PC-9 (cell line): ENCODE measurements around the gene SPDYC. TPM values are rescaled to one million over a fixed set of nuclear protein-coding genes. Genes with fewer than 3 reads are reported as not detected.

ENCODE experiments used
- BruUV-seq: library from RNA; stranded (reverse); fragments of 400-500 nt; replicated peaks from 2 replicates; lab custom pipeline; 2021; lab: Mats Ljungman, UMichigan
- CTCF ChIA-PET: fragments of 300-600 bp; sonication (Branson Sonifier 250); formaldehyde crosslinking; loops from one replicate; lab custom pipeline; 2022; ENCODE audit warnings: antibody characterized with exemption; lab: Charles Lee
- POLR2A ChIA-PET: fragments of 300-600 bp; sonication (Branson Sonifier 250); formaldehyde crosslinking; loops from one replicate; lab custom pipeline; 2022; ENCODE audit warnings: antibody characterized with exemption; ENCODE audit not compliant: unreplicated experiment; lab: Charles Lee
- DNase-seq, 2 experiments: peaks; one replicate each; pipeline versions ENCODE4 v3.0.0 to v3.0.0-alpha.2; 2015 to 2022; ENCODE audit warnings: mixed read lengths in 1 of 2
- H2AFZ ChIP-seq: fragments of 200-600 bp; sonication (generic); 2 replicates; pipeline ENCODE4 v1.8.1; 2017; ENCODE audit warnings: antibody characterized with exemption
- H3F3A ChIP-seq: fragments of 200-600 bp; sonication (generic); 2 replicates; pipeline ENCODE4 v1.8.1; 2017; ENCODE audit warnings: antibody characterized with exemption, mild to moderate bottlenecking, low read depth; ENCODE audit not compliant: insufficient read depth
- H3K27ac ChIP-seq: fragments of 200-600 bp; sonication (generic); 2 replicates; pipeline ENCODE4 v1.6.1; 2016; ENCODE audit warnings: mixed run types
- H3K27me3 ChIP-seq: fragments of 200-600 bp; sonication (generic); 2 replicates; pipeline ENCODE4 v1.6.1; 2016; ENCODE audit warnings: low read depth, mixed run types; ENCODE audit not compliant: insufficient read depth
- H3K36me3 ChIP-seq: fragments of 200-600 bp; sonication (generic); 2 replicates; pipeline ENCODE4 v1.6.1; 2016; ENCODE audit warnings: low read depth, mixed run types
- H3K4me1 ChIP-seq: fragments of 200-600 bp; sonication (generic); replicated peaks from 2 replicates; pipeline ENCODE4 v1.6.1; 2016; ENCODE audit warnings: mixed run types; ENCODE audit not compliant: insufficient read depth
- H3K4me2 ChIP-seq: fragments of 200-600 bp; sonication (generic); 2 replicates; pipeline ENCODE4 v1.6.1; 2017; ENCODE audit warnings: mixed run types
- H3K4me3 ChIP-seq: fragments of 200-600 bp; sonication (generic); 2 replicates; pipeline ENCODE4 v1.6.1; 2016; ENCODE audit warnings: mixed run types
- H3K79me2 ChIP-seq: fragments of 200-600 bp; sonication (generic); 2 replicates; pipeline ENCODE4 v1.6.1; 2017; ENCODE audit warnings: low read depth, mixed run types
- H3K9me2 ChIP-seq: fragments of 200-600 bp; sonication (generic); 2 replicates; pipeline ENCODE4 v1.8.1; 2017; ENCODE audit warnings: mild to moderate bottlenecking; ENCODE audit not compliant: insufficient read depth
- H3K9me3 ChIP-seq: fragments of 200-600 bp; sonication (generic); 2 replicates; pipeline ENCODE4 v1.8.1; 2016; ENCODE audit warnings: low read depth; ENCODE audit not compliant: insufficient read depth
- H4K20me1 ChIP-seq: fragments of 200-600 bp; sonication (generic); 2 replicates; pipeline ENCODE4 v1.8.1; 2017; ENCODE audit not compliant: insufficient read depth
- EZH2 ChIP-seq: fragments of 200-600 bp; sonication (generic); IDR thresholded peaks from 2 replicates; pipeline ENCODE4 v1.8.0; 2017; ENCODE audit warnings: antibody characterized with exemption, low read depth
- intact Hi-C: fragments of 100-400 bp; cut with micrococcal nuclease; formaldehyde crosslinking; loops from one replicate; pipeline ENCODE4 v1.10.0; 2022; ENCODE audit not compliant: unreplicated experiment
- total RNA-seq: library from RNA; stranded (reverse); gene quantifications from 2 replicates; pipeline ENCODE4 v1.2.3, GENCODE V29; 2021
- TF ChIP-seq, protein P1 (sequence below): fragments of 200-600 bp; sonication (generic); conservative IDR thresholded peaks from 2 replicates; pipeline ENCODE4 v1.6.1; 2017; ENCODE audit warnings: mixed run types, antibody characterized with exemption, mild to moderate bottlenecking, moderate library complexity

SPDYC gene
- total RNA-seq, 1 experiment from 2014 or later: not detected

GRCh38 chr11:65187146-65187675 lies 17.2 kb downstream of the SPDYC start:
- Histone ChIP-seq H3K4me1 (peaks cover 24% of the 10 kb centered on the region), H3K36me3 (peaks cover 59% of the 10 kb centered on the region), H3F3A (peaks cover 44% of the 10 kb centered on the region), H3K79me2 (peaks cover 58% of the 10 kb centered on the region), H3K27me3 (no peaks in the 10 kb centered on the region), H3K4me3 (no peak overlapping the region), H3K27ac (no peak overlapping the region), H3K4me2 (no peak overlapping the region), H2AFZ (no peak overlapping the region), H3K9me2 (no peaks in the 10 kb centered on the region), H4K20me1 (peaks cover 26% of the 10 kb centered on the region), H3K9me3 (no peaks in the 10 kb centered on the region)
- DNase-seq: no peak
- no TSS peak for BruUV-seq
- ChIA-PET POLR2A (no interaction called here), CTCF (no interaction called here)
- no peak for TF ChIP-seq EZH2
- TF ChIP-seq, protein P1, sequence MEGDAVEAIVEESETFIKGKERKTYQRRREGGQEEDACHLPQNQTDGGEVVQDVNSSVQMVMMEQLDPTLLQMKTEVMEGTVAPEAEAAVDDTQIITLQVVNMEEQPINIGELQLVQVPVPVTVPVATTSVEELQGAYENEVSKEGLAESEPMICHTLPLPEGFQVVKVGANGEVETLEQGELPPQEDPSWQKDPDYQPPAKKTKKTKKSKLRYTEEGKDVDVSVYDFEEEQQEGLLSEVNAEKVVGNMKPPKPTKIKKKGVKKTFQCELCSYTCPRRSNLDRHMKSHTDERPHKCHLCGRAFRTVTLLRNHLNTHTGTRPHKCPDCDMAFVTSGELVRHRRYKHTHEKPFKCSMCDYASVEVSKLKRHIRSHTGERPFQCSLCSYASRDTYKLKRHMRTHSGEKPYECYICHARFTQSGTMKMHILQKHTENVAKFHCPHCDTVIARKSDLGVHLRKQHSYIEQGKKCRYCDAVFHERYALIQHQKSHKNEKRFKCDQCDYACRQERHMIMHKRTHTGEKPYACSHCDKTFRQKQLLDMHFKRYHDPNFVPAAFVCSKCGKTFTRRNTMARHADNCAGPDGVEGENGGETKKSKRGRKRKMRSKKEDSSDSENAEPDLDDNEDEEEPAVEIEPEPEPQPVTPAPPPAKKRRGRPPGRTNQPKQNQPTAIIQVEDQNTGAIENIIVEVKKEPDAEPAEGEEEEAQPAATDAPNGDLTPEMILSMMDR: no peak
- intact Hi-C loops: no loop called here

DNA sequence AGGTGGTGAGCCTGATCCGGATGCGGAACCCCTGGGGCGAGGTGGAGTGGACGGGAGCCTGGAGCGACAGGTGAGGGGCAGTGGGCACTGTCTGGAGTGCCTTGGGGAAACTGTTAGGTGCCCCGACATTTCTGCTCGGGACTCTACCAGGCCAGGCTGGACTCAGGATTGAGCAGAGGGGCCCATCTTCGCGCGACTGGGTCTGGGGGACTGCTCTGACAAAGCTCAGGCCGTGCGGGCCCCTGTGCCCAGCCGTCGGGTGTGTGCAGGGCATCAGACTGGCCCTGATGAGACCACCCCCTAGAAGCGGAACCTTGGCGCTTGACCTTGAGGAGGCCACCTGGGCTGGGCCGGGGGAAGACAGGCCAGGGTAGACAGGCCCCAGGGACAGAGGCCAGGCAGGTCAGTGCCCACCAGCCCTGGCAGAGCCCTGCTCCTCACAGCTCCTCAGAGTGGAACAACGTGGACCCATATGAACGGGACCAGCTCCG lies 18.0 kb downstream of the SPDYC start:
- Histone ChIP-seq H3K36me3 (peaks cover 62% of the 10 kb centered on the region), H4K20me1 (peaks cover 26% of the 10 kb centered on the region), H3F3A (peaks cover 46% of the 10 kb centered on the region), H3K4me1 (peaks cover 21% of the 10 kb centered on the region), H3K79me2 (peaks cover 55% of the 10 kb centered on the region), H3K27ac (no peak overlapping the region), H3K9me3 (no peaks in the 10 kb centered on the region), H2AFZ (no peak overlapping the region), H3K4me2 (no peak overlapping the region), H3K27me3 (no peaks in the 10 kb centered on the region), H3K9me2 (no peaks in the 10 kb centered on the region), H3K4me3 (no peak overlapping the region)
- ChIA-PET POLR2A (no interaction called here), CTCF (no interaction called here)
- no TSS peak for BruUV-seq
- TF ChIP-seq, protein P1: no peak
- no peak for TF ChIP-seq EZH2
- DNase-seq: no peak
- intact Hi-C loops: no loop called here

DNA sequence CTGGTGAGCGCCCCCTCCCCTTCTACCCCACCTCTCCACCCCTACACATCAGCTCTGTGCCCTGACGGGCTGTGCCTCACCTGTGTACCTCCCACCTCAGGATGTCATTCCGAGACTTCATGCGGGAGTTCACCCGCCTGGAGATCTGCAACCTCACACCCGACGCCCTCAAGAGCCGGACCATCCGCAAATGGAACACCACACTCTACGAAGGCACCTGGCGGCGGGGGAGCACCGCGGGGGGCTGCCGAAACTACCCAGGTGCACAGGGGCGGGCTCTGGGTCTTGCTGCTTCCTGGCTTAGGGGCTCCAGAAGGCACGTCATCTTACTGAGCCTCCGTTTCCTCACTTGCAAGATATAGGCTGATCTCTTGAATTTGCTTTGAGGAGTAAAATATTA lies 18.5 kb downstream of the SPDYC start:
- H3K27ac ChIP-seq: no peak overlapping the region
- no TSS peak for BruUV-seq
- DNase-seq: no peak
- no peak overlapping the region for H3K4me3 ChIP-seq
- H3F3A ChIP-seq: peaks cover 42% of the 10 kb centered on the region
- H2AFZ ChIP-seq: no peak overlapping the region
- H3K4me1 ChIP-seq: peaks cover 17% of the 10 kb centered on the region
- H3K36me3 ChIP-seq: peaks cover 62% of the 10 kb centered on the region
- TF ChIP-seq, protein P1: no peak
- TF ChIP-seq EZH2: no peak
- H3K9me2 ChIP-seq: no peaks in the 10 kb centered on the region
- H3K79me2 ChIP-seq: peaks cover 50% of the 10 kb centered on the region
- H3K4me2 ChIP-seq: no peak overlapping the region
- POLR2A ChIA-PET: no interaction called here
- no peaks in the 10 kb centered on the region for H3K9me3 ChIP-seq
- intact Hi-C loops: no loop called here
- no peaks in the 10 kb centered on the region for H3K27me3 ChIP-seq
- peaks cover 26% of the 10 kb centered on the region for H4K20me1 ChIP-seq
- CTCF ChIA-PET: no interaction called here
